HEK293 (cell line): ENCODE results near the gene KRT6A.

ENCODE experiments used
- ZFP41 ChIP-seq: fragments of 450-650 bp; formaldehyde crosslinking; IDR thresholded peaks from 2 replicates; pipeline ENCODE4 v1.5.1; 2016; ENCODE audit warnings: missing biosample characterization, missing genetic modification characterization, borderline replicate concordance
- ZNF37A ChIP-seq: fragments of 450-650 bp; IDR thresholded peaks from 2 replicates; pipeline ENCODE4 v1.5.1; 2018; ENCODE audit warnings: missing biosample characterization, missing genetic modification characterization
- ZNF423 ChIP-seq: fragments of 450-650 bp; formaldehyde crosslinking; IDR thresholded peaks from 2 replicates; pipeline ENCODE4 v1.5.1; 2016; ENCODE audit warnings: missing biosample characterization, missing genetic modification characterization
- ZNF660 ChIP-seq: fragments of 450-650 bp; IDR thresholded peaks from 2 replicates; pipeline ENCODE4 v1.5.1; 2018; ENCODE audit warnings: missing biosample characterization, mild to moderate bottlenecking, missing genetic modification characterization
- TF ChIP-seq, protein P1 (sequence below): fragments of 450-650 bp; formaldehyde crosslinking; IDR thresholded peaks from 2 replicates; pipeline ENCODE4 v1.5.1; 2016; ENCODE audit warnings: missing biosample characterization, missing genetic modification characterization

DNA sequence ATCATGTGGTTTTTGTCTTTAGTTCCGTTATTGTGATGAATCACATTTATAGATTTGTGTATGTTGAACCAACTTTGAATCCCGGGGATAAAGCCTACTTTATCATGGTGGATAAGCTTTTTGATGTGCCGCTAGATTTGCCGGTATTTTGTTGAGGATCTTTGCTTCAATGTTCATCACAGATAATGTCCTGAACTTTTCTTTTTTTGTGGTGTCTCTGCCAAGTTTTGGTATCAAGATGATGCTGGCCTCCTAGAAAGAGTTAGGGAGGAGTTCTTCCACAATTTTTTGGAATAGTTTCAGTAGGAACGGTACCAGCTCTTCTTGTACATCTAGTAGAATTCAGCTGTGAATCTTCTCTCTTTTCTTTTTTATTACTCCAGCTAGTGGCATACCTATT, 34.2 kb downstream of the KRT6A start:
- TF ChIP-seq ZFP41 (tag by site-specific recombination) (no peak), ZNF37A (no peak), ZNF660 (tag by site-specific recombination) (no peak), ZNF423 (tag by site-specific recombination) (no peak)
- TF ChIP-seq, protein P1, sequence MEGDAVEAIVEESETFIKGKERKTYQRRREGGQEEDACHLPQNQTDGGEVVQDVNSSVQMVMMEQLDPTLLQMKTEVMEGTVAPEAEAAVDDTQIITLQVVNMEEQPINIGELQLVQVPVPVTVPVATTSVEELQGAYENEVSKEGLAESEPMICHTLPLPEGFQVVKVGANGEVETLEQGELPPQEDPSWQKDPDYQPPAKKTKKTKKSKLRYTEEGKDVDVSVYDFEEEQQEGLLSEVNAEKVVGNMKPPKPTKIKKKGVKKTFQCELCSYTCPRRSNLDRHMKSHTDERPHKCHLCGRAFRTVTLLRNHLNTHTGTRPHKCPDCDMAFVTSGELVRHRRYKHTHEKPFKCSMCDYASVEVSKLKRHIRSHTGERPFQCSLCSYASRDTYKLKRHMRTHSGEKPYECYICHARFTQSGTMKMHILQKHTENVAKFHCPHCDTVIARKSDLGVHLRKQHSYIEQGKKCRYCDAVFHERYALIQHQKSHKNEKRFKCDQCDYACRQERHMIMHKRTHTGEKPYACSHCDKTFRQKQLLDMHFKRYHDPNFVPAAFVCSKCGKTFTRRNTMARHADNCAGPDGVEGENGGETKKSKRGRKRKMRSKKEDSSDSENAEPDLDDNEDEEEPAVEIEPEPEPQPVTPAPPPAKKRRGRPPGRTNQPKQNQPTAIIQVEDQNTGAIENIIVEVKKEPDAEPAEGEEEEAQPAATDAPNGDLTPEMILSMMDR (tag by site-specific recombination) = no peak
